HepG2 (cell line): ENCODE measurements around the gene SEPTIN12. TPM values are rescaled to one million over a fixed set of nuclear protein-coding genes. Genes with fewer than 3 reads are reported as not detected.

Experiments
- ATAC-seq: fragments of 200-7000 bp; cut with Tn5 transposase; 3 replicates; pipeline ENCODE4 v1.9.1; 2020; ENCODE audit warnings: mild to moderate bottlenecking, moderate library complexity
- BruUV-seq: library from RNA; stranded (reverse); fragments of 400-500 nt; replicated peaks from 2 replicates; lab custom pipeline; 2021; lab: Mats Ljungman, UMichigan
- CTCF ChIA-PET: fragments of 300-600 bp; formaldehyde crosslinking; extraction: SDS; loops from one replicate; lab custom pipeline; 2021; ENCODE audit warnings: low total read pairs, inconsistent platforms, low intra/inter-chr PET ratio; lab: Yijun Ruan, JAX
- POLR2A ChIA-PET: fragments of 350-600 bp; sonication (Branson Sonifier 250); formaldehyde crosslinking; loops from one replicate; lab custom pipeline; 2020; ENCODE audit warnings: antibody characterized with exemption, inconsistent platforms; lab: Yijun Ruan, JAX
- DNase-seq: peaks from one replicate; pipeline ENCODE4 v3.0.0-alpha.2; 2015; ENCODE audit warnings: low spot score
- FAIRE-seq: peaks from 3 replicates; lab custom pipeline; 2011; peaks lifted over from hg19 to GRCh38; lab: Jason Lieb, UNC
- H2AFZ ChIP-seq: one replicate; pipeline ENCODE4 v1.6.1; 2011; ENCODE audit warnings: low read length, inconsistent platforms
- H3K27ac ChIP-seq: fragments of 300-600 bp; 3 replicates; pipeline ENCODE4 v1.8.0; 2011; ENCODE audit warnings: mixed run types, mild to moderate bottlenecking, mixed read lengths, low read length, inconsistent platforms; ENCODE audit not compliant: insufficient read depth; ENCODE audit errors: extremely low read length
- H3K27me3 ChIP-seq, 2 experiments: fragments of 200-600 bp in 1 of 2; 2 replicates in 1 of 2; 3 replicates in 1 of 2; pipeline versions ENCODE4 v1.6.0 to v1.8.0; 2011; ENCODE audit warnings: low read length in 2 of 2, mild to moderate bottlenecking in 2 of 2, moderate library complexity in 2 of 2, inconsistent platforms in 1 of 2; ENCODE audit not compliant: insufficient read depth in 2 of 2, control insufficient read depth in 1 of 2
- H3K36me3 ChIP-seq, 2 experiments: fragments of 200-600 bp in 1 of 2; replicated peaks in 1 of 2; 2 replicates in 1 of 2; 3 replicates in 1 of 2; pipeline versions ENCODE4 v1.5.1 to v1.8.0; 2011; ENCODE audit warnings: low read length in 2 of 2, inconsistent platforms in 1 of 2; ENCODE audit not compliant: insufficient read depth in 2 of 2, control insufficient read depth in 1 of 2
- H3K4me1 ChIP-seq: 2 replicates; pipeline ENCODE4 v1.5.1; 2012; ENCODE audit warnings: low read length, inconsistent platforms; ENCODE audit not compliant: insufficient read depth
- H3K4me2 ChIP-seq: 2 replicates; pipeline ENCODE4 v1.6.0; 2011; ENCODE audit warnings: low read depth, low read length, inconsistent platforms
- H3K4me3 ChIP-seq, 3 experiments: fragments of 200-600 bp in 1 of 3; sonication (generic), shearing (Covaris generic) in 1 of 3; replicated peaks in 1 of 3; 2 replicates each; pipeline ENCODE4 v1.5.1; 2011 to 2016; ENCODE audit warnings: low read length in 3 of 3, inconsistent platforms in 2 of 3, low read depth in 2 of 3, mild to moderate bottlenecking in 2 of 3, control low read depth in 1 of 3, mixed read lengths in 1 of 3; ENCODE audit not compliant: insufficient read depth in 1 of 3
- H3K79me2 ChIP-seq: one replicate; pipeline ENCODE4 v1.6.1; 2011; ENCODE audit warnings: low read length, inconsistent platforms; ENCODE audit not compliant: insufficient read depth
- H3K9ac ChIP-seq: 2 replicates; pipeline ENCODE4 v1.6.0; 2011; ENCODE audit warnings: mild to moderate bottlenecking, low read depth, low read length, inconsistent platforms; ENCODE audit not compliant: insufficient read depth
- H3K9me3 ChIP-seq: 2 replicates; pipeline ENCODE4 v1.5.1; 2012; ENCODE audit warnings: mild to moderate bottlenecking, low read length
- H4K20me1 ChIP-seq: 2 replicates; pipeline ENCODE4 v1.6.0; 2011; ENCODE audit warnings: inconsistent platforms, mild to moderate bottlenecking, low read length, moderate library complexity; ENCODE audit not compliant: insufficient read depth
- MAFF ChIP-seq: IDR thresholded peaks from 2 replicates; pipeline ENCODE4 v1.6.1; 2011; ENCODE audit warnings: low read depth, low read length, improper control_type of control experiment
- MAFK ChIP-seq, 2 experiments: IDR thresholded peaks in 1 of 2; conservative IDR thresholded peaks in 1 of 2; 2 replicates each; pipeline ENCODE4 v1.6.1; 2011; ENCODE audit warnings: improper control_type of control experiment in 2 of 2, low read length in 2 of 2
- PAF1 ChIP-seq: IDR thresholded peaks from 2 replicates; pipeline ENCODE4 v1.6.1; 2016; ENCODE audit warnings: missing genetic modification reagents, missing compliant biosample characterization
- RAD21 ChIP-seq: fragments of 450-650 bp; formaldehyde crosslinking; IDR thresholded peaks from 2 replicates; pipeline ENCODE4 v1.5.0; 2020; ENCODE audit warnings: mild to moderate bottlenecking
- SMARCE1 ChIP-seq: fragments of 450-650 bp; IDR thresholded peaks from 2 replicates; pipeline ENCODE4 v1.6.1; 2017; ENCODE audit warnings: borderline replicate concordance
- TBL1XR1 ChIP-seq: fragments of 150-350 bp; IDR thresholded peaks from 2 replicates; pipeline ENCODE4 v1.6.1; 2014; ENCODE audit warnings: borderline replicate concordance, low read length; ENCODE audit not compliant: partially characterized antibody
- ZIK1 ChIP-seq: sonication (generic); formaldehyde crosslinking; IDR thresholded peaks from 2 replicates; pipeline ENCODE4 v1.5.0; 2020; ENCODE audit warnings: mild to moderate bottlenecking, low read depth, missing genetic modification reagents, borderline replicate concordance
- ZMYM3 ChIP-seq: sonication (generic); formaldehyde crosslinking; IDR thresholded peaks from 2 replicates; pipeline ENCODE4 v1.5.1; 2020; ENCODE audit warnings: mild to moderate bottlenecking, missing genetic modification reagents
- WGBS: methylation state at CpG from one replicate; pipeline ENCODE4 v1.1.6; 2017; ENCODE audit warnings: low lambda C conversion rate; 5-methylcytosine and 5-hydroxymethylcytosine counted together
- in situ Hi-C: cut with HindIII; loops from 2 replicates; pipeline ENCODE4 v1.10.0; 2017; ENCODE audit warnings: low pct_unique_long_range_greater_than_20kb; ENCODE audit not compliant: extremely low pct_ligation_motif_present
- intact Hi-C: fragments of 100-400 bp; cut with micrococcal nuclease; formaldehyde crosslinking; loops from one replicate; pipeline ENCODE4 v1.10.0; 2022; ENCODE audit not compliant: unreplicated experiment
- polyA plus RNA-seq, 8 experiments: library from polyadenylated mRNA; depleted of rRNA in 3 of 8; stranded (reverse) in 7 of 8; unstranded in 1 of 8; fragments of >200 nt; fragmentation: Illumina TruSeq in 4 of 8; extraction: Trizol in 4 of 8; gene quantifications; 2 replicates each; pipeline versions ENCODE4 v1.2.1 to v1.2.3, GENCODE V29; 2011 to 2016; ENCODE audit warnings: low read depth in 4 of 8, missing spikeins in 1 of 8, mixed read lengths in 1 of 8; ENCODE audit not compliant: insufficient read depth in 1 of 8
- total RNA-seq, 5 experiments: library from RNA; depleted of rRNA; stranded (reverse); fragments of >200 nt; fragmentation: Illumina TruSeq; extraction: Trizol; gene quantifications; 2 replicates each; pipeline ENCODE4 v1.2.3, GENCODE V29; 2016; ENCODE audit warnings: low read depth in 1 of 5

Gene SEPTIN12
- total and polyA plus RNA-seq, 2 of the 13 experiments (the other 11 are each of a cell fraction or from before 2014, with no cell fraction given): 0.22 TPM; not detected in 1

DNA sequence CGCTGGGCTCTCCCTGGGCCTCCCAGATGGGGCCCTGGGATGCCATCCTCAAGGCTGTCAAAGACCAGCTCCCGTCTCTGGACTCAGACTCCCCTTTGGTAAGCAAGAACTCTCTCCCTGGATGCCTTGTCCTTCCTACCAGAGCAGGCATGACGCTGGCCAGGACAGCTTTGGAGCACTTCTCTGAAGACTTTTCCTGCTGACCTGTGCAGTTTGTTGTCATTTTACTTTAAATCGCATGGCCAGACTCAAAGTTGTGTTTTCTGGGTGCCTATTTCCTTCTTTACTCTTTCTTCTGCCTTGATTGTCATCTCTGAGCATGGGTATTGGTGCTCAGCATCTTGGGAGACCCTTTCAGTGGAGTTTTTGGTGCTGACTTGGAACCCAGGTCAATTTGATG lies 51.6 kb downstream of the SEPTIN12 start:
- H3K4me2 ChIP-seq: no peak overlapping the region
- no peak for FAIRE-seq
- peaks cover 20% of the 10 kb centered on the region for H3K79me2 ChIP-seq
- no peaks in the 10 kb centered on the region; a peak in 2 of 5 replicates for H3K27me3 ChIP-seq
- no peak overlapping the region for H3K4me3 ChIP-seq
- H2AFZ ChIP-seq: no peak overlapping the region
- in situ Hi-C loops (no loop called here), intact Hi-C loops (no loop called here)
- no peak for DNase-seq
- BruUV-seq: no TSS peak
- ChIA-PET CTCF (no interaction called here), POLR2A (no interaction called here)
- no peak for ATAC-seq
- H3K9me3 ChIP-seq: no peaks in the 10 kb centered on the region
- no peaks in the 10 kb centered on the region for H3K36me3 ChIP-seq
- WGBS: 43% methylated on average over 2 of the region's 4 CpGs
- peak; percentile 68 to 77 for TF ChIP-seq MAFK (conservative IDR thresholded peaks at IDR 0.05 in 1 of 2, IDR thresholded peaks at IDR 0.05 in 1 of 2; ENCODE audit: low read length in 2 of 2)
- TF ChIP-seq TBL1XR1: no peak
- no peak for TF ChIP-seq ZIK1
- no peak for TF ChIP-seq ZMYM3 (CRISPR knock-in tag)
- TF ChIP-seq MAFF: peak; percentile 72
- TF ChIP-seq PAF1 (CRISPR knock-in tag): no peak
- no peak for TF ChIP-seq RAD21 (CRISPR knock-in tag)
- TF ChIP-seq SMARCE1: no peak
- no peaks in the 10 kb centered on the region for H4K20me1 ChIP-seq
- H3K27ac ChIP-seq: no peak overlapping the region
- H3K4me1 ChIP-seq: peaks cover 20% of the 10 kb centered on the region
- no peak overlapping the region for H3K9ac ChIP-seq
